GM21526 (cell line): ENCODE measurements around the gene PHF21A.

Experiments
- ATAC-seq: cut with Tn5 transposase; IDR thresholded peaks from one replicate; pipeline ENCODE4 v1.9.1; 2021; ENCODE audit warnings: moderate library complexity; ENCODE audit not compliant: unreplicated experiment, low FRiP score

The PHF21A gene

GRCh38 chr11:45937916-45938315 lies 183.3 kb downstream of the PHF21A start:
- no peak for ATAC-seq

DNA sequence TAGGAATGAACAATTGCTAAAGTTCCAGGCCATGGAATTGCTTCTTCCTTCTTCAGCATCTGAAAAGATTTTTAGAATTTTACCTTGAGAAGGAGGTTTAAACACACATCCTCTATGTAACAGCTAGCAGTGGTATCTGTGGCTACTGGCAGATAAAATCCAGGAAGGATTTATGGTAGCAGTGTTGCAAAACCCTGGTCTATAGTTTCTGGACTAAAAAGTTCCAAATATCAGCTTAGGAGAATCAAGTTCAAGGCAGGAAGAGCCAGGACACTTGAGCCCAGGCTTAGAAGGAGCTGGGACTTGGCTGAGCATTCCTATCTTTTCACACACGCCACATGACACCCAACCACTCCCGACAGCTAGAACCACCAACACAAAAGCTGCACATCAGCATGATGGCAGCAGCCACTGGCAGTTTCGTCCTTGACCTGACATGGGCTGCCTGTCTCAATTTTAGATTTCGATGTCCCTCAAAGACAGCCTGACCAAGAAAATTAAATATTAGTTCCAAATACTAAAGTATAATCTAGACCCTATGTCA lies 184.7 kb downstream of the PHF21A start:
- no peak for ATAC-seq

GRCh38 chr11:45935349-45936064 lies 185.7 kb downstream of the PHF21A start:
- ATAC-seq = no peak

- ATAC-seq = no peak
Observed at GRCh38 chr11:45934580-45935318, 186.5 kb downstream of the PHF21A start.

- ATAC-seq = no peak
Observed at GRCh38 chr11:45933846-45934579, 187.2 kb downstream of the PHF21A start.

GRCh38 chr11:45933131-45933831 lies 188.0 kb downstream of the PHF21A start:
- no peak for ATAC-seq

GRCh38 chr11:45932217-45932616 lies 189.0 kb downstream of the PHF21A start:
- ATAC-seq = no peak

DNA sequence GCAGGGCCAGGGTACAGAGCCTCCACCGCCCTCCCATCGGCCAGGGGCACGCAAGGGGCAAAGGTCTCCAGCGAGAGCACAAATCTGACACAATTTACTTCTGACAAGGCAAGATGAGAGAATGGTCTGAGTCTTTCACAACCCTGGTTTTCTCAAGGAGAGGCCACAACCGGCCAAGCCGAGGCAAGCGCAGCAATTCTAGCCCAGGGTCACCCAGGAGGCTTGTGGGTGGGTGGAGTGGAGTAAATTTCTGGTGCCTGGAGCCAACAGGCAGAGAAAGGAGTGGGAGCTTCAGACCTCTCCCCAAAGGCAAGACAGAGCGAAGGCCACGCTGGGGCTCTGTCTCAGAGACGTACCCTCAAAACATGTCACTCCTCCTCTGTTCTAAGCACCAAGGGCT lies 189.5 kb downstream of the PHF21A start:
- ATAC-seq = no peak

GRCh38 chr11:45930951-45931570 lies 190.2 kb downstream of the PHF21A start:
- ATAC-seq = no peak

GRCh38 chr11:45930031-45930794 lies 191.0 kb downstream of the PHF21A start:
- peak; percentile 85 for ATAC-seq

DNA sequence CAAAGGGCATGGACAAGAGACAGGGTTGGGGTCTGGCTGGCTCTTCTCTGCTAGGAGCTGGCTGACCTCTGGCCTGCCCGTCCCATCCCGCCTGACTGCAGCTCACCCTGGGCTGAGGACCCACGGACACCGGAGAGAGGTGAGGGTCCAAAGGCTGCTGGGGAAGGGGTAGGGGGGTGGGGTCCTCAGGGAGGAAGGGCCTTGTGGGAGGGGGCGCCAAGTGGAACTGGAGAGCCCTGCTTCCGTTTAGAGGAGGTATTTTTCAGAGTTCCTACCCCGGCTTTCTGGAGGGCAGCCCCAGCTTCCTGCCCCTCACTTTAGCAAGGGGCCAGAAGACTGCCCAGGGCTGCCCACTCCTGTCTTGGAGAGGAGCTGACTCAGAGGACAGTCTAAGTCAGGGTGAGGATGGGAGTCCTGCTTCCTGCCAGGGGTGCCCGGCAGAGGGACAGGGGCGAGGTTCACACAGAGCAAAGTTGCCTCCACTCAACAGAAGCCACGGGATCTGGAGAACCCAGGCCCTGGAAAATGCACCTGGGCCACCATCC lies 191.7 kb downstream of the PHF21A start:
- peak; percentile 4 for ATAC-seq

- no peak for ATAC-seq
Observed at GRCh38 chr11:45928535-45929215, 192.6 kb downstream of the PHF21A start.

DNA sequence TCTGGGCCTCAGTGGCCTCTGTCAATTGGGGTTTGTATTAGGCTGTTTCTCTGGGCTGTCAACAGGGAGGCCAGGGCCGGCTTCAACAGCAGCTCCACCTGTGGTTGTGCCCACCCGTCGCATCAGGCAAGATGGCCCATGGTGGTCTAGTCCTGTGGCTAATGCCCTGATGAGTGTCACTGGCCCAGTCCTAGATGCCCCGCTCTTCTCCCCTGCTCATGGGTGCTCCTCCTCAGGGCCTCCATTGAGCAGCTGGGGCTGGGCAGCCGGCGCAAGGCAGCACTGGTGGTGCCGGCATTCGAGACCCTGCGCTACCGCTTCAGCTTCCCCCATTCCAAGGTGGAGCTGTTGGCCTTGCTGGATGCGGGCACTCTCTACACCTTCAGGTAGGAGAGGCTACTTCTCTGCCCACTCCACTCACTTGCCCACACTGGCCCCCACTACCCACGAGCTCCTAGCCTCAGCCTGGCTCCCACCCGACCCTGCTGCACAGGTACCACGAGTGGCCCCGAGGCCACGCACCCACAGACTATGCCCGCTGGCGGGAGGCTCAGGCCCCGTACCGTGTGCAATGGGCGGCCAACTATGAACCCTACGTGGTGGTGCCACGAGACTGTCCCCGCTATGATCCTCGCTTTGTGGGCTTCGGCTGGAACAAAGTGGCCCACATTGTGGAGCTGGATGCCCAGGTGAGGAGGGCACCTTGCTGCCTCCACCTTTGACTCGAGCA lies 193.4 kb downstream of the PHF21A start:
- ATAC-seq = no peak

GRCh38 chr11:45927332-45927683 lies 193.9 kb downstream of the PHF21A start:
- no peak for ATAC-seq

DNA sequence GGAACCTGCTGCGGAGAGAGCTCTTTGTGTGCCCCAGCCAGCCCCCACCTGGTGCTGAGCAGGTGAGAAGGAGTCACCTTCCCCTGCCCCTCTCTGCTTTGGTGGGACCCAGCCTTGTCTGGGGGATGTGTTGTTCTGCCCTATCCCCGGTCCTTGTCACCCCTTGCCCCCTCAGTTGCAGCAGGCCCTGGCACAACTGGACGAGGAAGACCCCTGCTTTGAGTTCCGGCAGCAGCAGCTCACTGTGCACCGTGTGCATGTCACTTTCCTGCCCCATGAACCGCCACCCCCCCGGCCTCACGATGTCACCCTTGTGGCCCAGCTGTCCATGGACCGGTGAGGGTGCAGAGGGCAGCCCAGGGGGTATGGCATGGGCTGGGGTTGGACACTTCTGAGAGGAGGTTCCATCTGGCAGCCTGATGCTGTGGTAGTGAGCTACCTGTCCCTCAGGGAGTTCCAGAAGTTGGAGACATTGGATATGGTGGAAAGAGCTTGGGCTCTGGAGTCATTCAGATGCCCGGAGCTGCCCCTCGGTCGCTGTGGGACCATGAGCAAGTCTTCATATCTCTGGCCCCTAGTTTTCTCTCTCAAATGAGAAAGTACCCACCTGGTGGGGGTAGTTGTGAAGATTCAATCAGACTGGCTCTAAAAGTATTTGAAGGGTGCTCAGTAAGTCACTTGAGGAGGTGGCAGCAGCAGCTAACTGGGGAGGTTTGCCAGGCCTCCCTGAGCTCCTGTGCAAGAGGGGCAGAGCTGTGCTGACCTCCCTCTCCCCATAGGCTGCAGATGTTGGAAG lies 194.5 kb downstream of the PHF21A start:
- ATAC-seq = no peak

GRCh38 chr11:45926001-45926401 lies 195.3 kb downstream of the PHF21A start:
- no peak for ATAC-seq

GRCh38 chr11:45925550-45925949 lies 195.7 kb downstream of the PHF21A start:
- no peak for ATAC-seq
